B cell (primary cell): ENCODE results near the gene F13A1. TPM values are rescaled to one million over a fixed set of nuclear protein-coding genes. Genes with fewer than 3 reads are reported as not detected.

Experiments
- ATAC-seq: fragments of 200-7000 bp; cut with Tn5 transposase; one replicate; pipeline ENCODE4 v1.10.0; 2021; ENCODE audit warnings: low read depth, mild to moderate bottlenecking, moderate number of reproducible peaks, moderate library complexity
- CTCF ChIA-PET: fragments of 350-600 bp; sonication (Branson Sonifier 250); formaldehyde crosslinking; loops from one replicate; lab custom pipeline; 2021; ENCODE audit warnings: antibody characterized with exemption, inconsistent platforms; lab: Charles Lee
- POLR2A ChIA-PET: fragments of 350-600 bp; sonication (Branson Sonifier 250); formaldehyde crosslinking; loops from one replicate; lab custom pipeline; 2021; ENCODE audit warnings: antibody characterized with exemption; lab: Charles Lee
- DNase-seq: peaks from one replicate; pipeline ENCODE4 v3.0.0; 2013
- H2AFZ ChIP-seq: 2 replicates; pipeline ENCODE4 v1.6.1; 2012; ENCODE audit warnings: mild to moderate bottlenecking, low read depth, low read length; ENCODE audit not compliant: insufficient read depth, poor library complexity, severe bottlenecking
- H3K27ac ChIP-seq, 2 donors: 1 replicate in 1 of 2; 2 replicates in 1 of 2; pipeline ENCODE4 v1.5.1; 2012 to 2013; ENCODE audit warnings: low read length in 2 of 2, mild to moderate bottlenecking in 2 of 2, moderate library complexity in 1 of 2
- H3K27me3 ChIP-seq, 4 experiments: fragments of 200-600 bp in 1 of 4; sonication (generic) in 1 of 4; replicated peaks in 1 of 4; 1 replicate in 2 of 4; 2 replicates in 2 of 4; pipeline versions ENCODE4 v1.6.1 to v1.7.0; 2013 to 2016; ENCODE audit warnings: low read length in 3 of 4, mild to moderate bottlenecking in 2 of 4, mixed read lengths in 1 of 4, moderate library complexity in 1 of 4; ENCODE audit not compliant: insufficient read depth in 4 of 4, control insufficient read depth in 3 of 4; ENCODE audit errors: control extremely low read depth in 1 of 4
- H3K36me3 ChIP-seq, 2 experiments: replicated peaks in 1 of 2; 1 replicate in 1 of 2; 2 replicates in 1 of 2; pipeline versions ENCODE4 v1.6.1 to v1.7.1; 2013; ENCODE audit warnings: low read length in 1 of 2; ENCODE audit not compliant: insufficient read depth in 2 of 2, control insufficient read depth in 1 of 2; ENCODE audit errors: control extremely low read depth in 1 of 2, extremely low read depth in 1 of 2
- H3K4me1 ChIP-seq, 2 donors: fragments of 200-600 bp in 1 of 2; sonication (generic) in 1 of 2; 1 replicate in 1 of 2; 2 replicates in 1 of 2; pipeline versions ENCODE4 v1.5.1 to v1.6.1; 2013 to 2017; ENCODE audit warnings: low read length in 2 of 2; ENCODE audit not compliant: control insufficient read depth in 2 of 2, insufficient read depth in 2 of 2
- H3K4me2 ChIP-seq: replicated peaks from 2 replicates; pipeline ENCODE3; 2012; ENCODE audit warnings: mild to moderate bottlenecking, low read depth, low read length; ENCODE audit not compliant: poor library complexity, severe bottlenecking
- H3K4me3 ChIP-seq, 5 experiments: fragments of 200-600 bp in 1 of 5; sonication (generic) in 1 of 5; 1 replicate in 3 of 5; 2 replicates in 2 of 5; pipeline versions ENCODE4 v1.5.1 to v1.7.0; 2011 to 2016; ENCODE audit warnings: low read length in 4 of 5, mild to moderate bottlenecking in 4 of 5, low read depth in 2 of 5, control low read depth in 1 of 5, moderate library complexity in 1 of 5; ENCODE audit not compliant: insufficient read depth in 1 of 5; ENCODE audit errors: control extremely low read depth in 1 of 5, extremely low read depth in 1 of 5
- H3K79me2 ChIP-seq: fragments of 200-600 bp; sonication (generic); one replicate; pipeline ENCODE4 v1.6.0; 2016; ENCODE audit warnings: low read length; ENCODE audit not compliant: control insufficient read depth, insufficient read depth
- H3K9ac ChIP-seq: fragments of 200-600 bp; sonication (generic); 2 replicates; pipeline ENCODE4 v1.6.1; 2017; ENCODE audit warnings: mild to moderate bottlenecking, low read length, moderate library complexity
- H3K9me3 ChIP-seq, 3 donors: one replicate each; pipeline versions ENCODE4 v1.6.1 to v1.7.1; 2013; ENCODE audit warnings: low read length in 2 of 3; ENCODE audit not compliant: control insufficient read depth in 2 of 3, insufficient read depth in 1 of 3; ENCODE audit errors: control extremely low read depth in 1 of 3
- H4K20me1 ChIP-seq: 2 replicates; pipeline ENCODE4 v1.6.0; 2012; ENCODE audit warnings: mild to moderate bottlenecking, low read length; ENCODE audit not compliant: insufficient read depth, control insufficient read depth, poor library complexity, severe bottlenecking
- H3K27ac Mint-ChIP-seq: one replicate; pipeline ENCODE4 v1.8.0; 2021; ENCODE audit warnings: mixed read lengths
- H3K27me3 Mint-ChIP-seq: one replicate; pipeline ENCODE4 v1.8.0; 2021; ENCODE audit warnings: mixed read lengths
- H3K4me1 Mint-ChIP-seq: one replicate; pipeline ENCODE4 v1.8.0; 2021; ENCODE audit warnings: mixed read lengths
- H3K4me3 Mint-ChIP-seq: one replicate; pipeline ENCODE4 v1.8.0; 2021; ENCODE audit warnings: mixed read lengths
- H3K9me3 Mint-ChIP-seq: one replicate; pipeline ENCODE4 v1.8.0; 2022; ENCODE audit warnings: mixed read lengths; ENCODE audit not compliant: insufficient read depth
- CTCF ChIP-seq: fragments of 200-600 bp; IDR thresholded peaks from one replicate; pipeline ENCODE4 v1.8.0; 2022; ENCODE audit warnings: antibody characterized with exemption, mild to moderate bottlenecking
- EZH2 ChIP-seq: IDR thresholded peaks from 2 replicates; pipeline ENCODE4 v1.6.1; 2012; ENCODE audit warnings: borderline replicate concordance, low read depth, mild to moderate bottlenecking, moderate library complexity, low read length; ENCODE audit not compliant: insufficient read depth, poor library complexity, severe bottlenecking
- WGBS: methylation state at CpG from one replicate; pipeline ENCODE4 v1.1.5; 2013; ENCODE audit warnings: missing lambda C conversion rate; ENCODE audit not compliant: insufficient coverage; 5-methylcytosine and 5-hydroxymethylcytosine counted together
- intact Hi-C: fragments of 100-400 bp; cut with micrococcal nuclease; formaldehyde crosslinking; loops from one replicate; pipeline ENCODE4 v1.10.0; 2022
- polyA plus RNA-seq: library from polyadenylated mRNA; depleted of rRNA; stranded (reverse); fragments of >200 nt; gene quantifications from 2 replicates; pipeline ENCODE4 v1.2.3, GENCODE V29; 2012
- total RNA-seq, 2 donors: library from RNA; stranded (reverse); fragments of 120-200 nt in 1 of 2; gene quantifications; 1 replicate in 1 of 2; 2 replicates in 1 of 2; pipeline versions ENCODE4 v1.2.3 to v1.2.4, GENCODE V29; 2013 to 2022

F13A1 gene
- total and polyA plus RNA-seq, 2 donors (not counting 1 experiment from before 2014, with no cell fraction given) = 0.43 to 2.0 TPM

GRCh38 chr6:6346427-6347023 lies 26.1 kb upstream of the F13A1 start:
- Histone ChIP-seq H3K9ac (no peak overlapping the region), H4K20me1 (no peaks in the 10 kb centered on the region), H3K36me3 (no peaks in the 10 kb centered on the region), H2AFZ (no peak overlapping the region), H3K79me2 (no peaks in the 10 kb centered on the region), H3K4me1 (no peaks in the 10 kb centered on the region), H3K4me3 (no peak overlapping the region), H3K9me3 (no peaks in the 10 kb centered on the region), H3K4me2 (no peak overlapping the region), H3K27ac (no peak overlapping the region), H3K27me3 (peaks cover 0 to 21% (median 13%) of the 10 kb centered on the region in 4 experiments)
- DNase-seq = no peak
- H3K27me3 Mint-ChIP-seq = peaks cover 20% of the 10 kb centered on the region
- no peak overlapping the region for H3K27ac Mint-ChIP-seq
- no peak for TF ChIP-seq EZH2
- no peak for TF ChIP-seq CTCF
- intact Hi-C loops = no loop called here
- 100% methylated on average over 2 of the region's 3 CpGs for WGBS
- ATAC-seq = no peak
- H3K4me3 Mint-ChIP-seq = no peak overlapping the region
- ChIA-PET POLR2A (no interaction called here), CTCF (no interaction called here)
- H3K4me1 Mint-ChIP-seq = no peaks in the 10 kb centered on the region
- no peaks in the 10 kb centered on the region for H3K9me3 Mint-ChIP-seq

GRCh38 chr6:6333501-6333900 lies 13.0 kb upstream of the F13A1 start:
- intact Hi-C loops = loop anchor here (2.0 kb wide), 1 partner anchor 17 kb away; no protein-coding TSS in a partner anchor
- DNase-seq (no peak), ATAC-seq (no peak)
- Mint-ChIP-seq H3K4me3 (no peak overlapping the region), H3K9me3 (no peaks in the 10 kb centered on the region), H3K27me3 (no peaks in the 10 kb centered on the region), H3K27ac (peak overlapping the region; percentile 98), H3K4me1 (peaks cover 48% of the 10 kb centered on the region)
- Histone ChIP-seq H3K27me3 (no peaks in the 10 kb centered on the region), H3K36me3 (no peaks in the 10 kb centered on the region), H3K4me1 (peaks cover 37% of the 10 kb centered on the region in 2 donors), H3K4me3 (no peak overlapping the region), H3K4me2 (no peak overlapping the region), H2AFZ (no peak overlapping the region), H3K27ac (no peak overlapping the region), H3K79me2 (no peaks in the 10 kb centered on the region), H3K9me3 (no peaks in the 10 kb centered on the region), H3K9ac (no peak overlapping the region), H4K20me1 (no peaks in the 10 kb centered on the region)
- ChIA-PET POLR2A (interaction anchor here (2.8 to 3.8 kb wide), 2 partner anchors 58 to 74 kb away, joined by 13 to 27 read pairs; no protein-coding TSS in a partner anchor), CTCF (interaction anchor here (1.2 kb wide), 1 partner anchor 161 kb away, joined by 3 read pairs; no protein-coding TSS in a partner anchor)
- WGBS = 92% methylated on average over 1 of the region's 1 CpG
- TF ChIP-seq EZH2 = no peak
- TF ChIP-seq CTCF = no peak
